ENCODE data around the gene KRT36. TPM values are rescaled to one million over a fixed set of nuclear protein-coding genes. Genes with fewer than 3 reads are reported as not detected.

The KRT36 gene
- total RNA-seq, 4 donors from 2014 or later = not detected

GRCh38 chr17:41498276-41498675, 8.6 kb upstream of the KRT36 start:
- TF ChIP-seq, protein P1, sequence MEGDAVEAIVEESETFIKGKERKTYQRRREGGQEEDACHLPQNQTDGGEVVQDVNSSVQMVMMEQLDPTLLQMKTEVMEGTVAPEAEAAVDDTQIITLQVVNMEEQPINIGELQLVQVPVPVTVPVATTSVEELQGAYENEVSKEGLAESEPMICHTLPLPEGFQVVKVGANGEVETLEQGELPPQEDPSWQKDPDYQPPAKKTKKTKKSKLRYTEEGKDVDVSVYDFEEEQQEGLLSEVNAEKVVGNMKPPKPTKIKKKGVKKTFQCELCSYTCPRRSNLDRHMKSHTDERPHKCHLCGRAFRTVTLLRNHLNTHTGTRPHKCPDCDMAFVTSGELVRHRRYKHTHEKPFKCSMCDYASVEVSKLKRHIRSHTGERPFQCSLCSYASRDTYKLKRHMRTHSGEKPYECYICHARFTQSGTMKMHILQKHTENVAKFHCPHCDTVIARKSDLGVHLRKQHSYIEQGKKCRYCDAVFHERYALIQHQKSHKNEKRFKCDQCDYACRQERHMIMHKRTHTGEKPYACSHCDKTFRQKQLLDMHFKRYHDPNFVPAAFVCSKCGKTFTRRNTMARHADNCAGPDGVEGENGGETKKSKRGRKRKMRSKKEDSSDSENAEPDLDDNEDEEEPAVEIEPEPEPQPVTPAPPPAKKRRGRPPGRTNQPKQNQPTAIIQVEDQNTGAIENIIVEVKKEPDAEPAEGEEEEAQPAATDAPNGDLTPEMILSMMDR (IDR thresholded peaks at IDR 0.05; ENCODE audit: low read depth) = no peak

DNA sequence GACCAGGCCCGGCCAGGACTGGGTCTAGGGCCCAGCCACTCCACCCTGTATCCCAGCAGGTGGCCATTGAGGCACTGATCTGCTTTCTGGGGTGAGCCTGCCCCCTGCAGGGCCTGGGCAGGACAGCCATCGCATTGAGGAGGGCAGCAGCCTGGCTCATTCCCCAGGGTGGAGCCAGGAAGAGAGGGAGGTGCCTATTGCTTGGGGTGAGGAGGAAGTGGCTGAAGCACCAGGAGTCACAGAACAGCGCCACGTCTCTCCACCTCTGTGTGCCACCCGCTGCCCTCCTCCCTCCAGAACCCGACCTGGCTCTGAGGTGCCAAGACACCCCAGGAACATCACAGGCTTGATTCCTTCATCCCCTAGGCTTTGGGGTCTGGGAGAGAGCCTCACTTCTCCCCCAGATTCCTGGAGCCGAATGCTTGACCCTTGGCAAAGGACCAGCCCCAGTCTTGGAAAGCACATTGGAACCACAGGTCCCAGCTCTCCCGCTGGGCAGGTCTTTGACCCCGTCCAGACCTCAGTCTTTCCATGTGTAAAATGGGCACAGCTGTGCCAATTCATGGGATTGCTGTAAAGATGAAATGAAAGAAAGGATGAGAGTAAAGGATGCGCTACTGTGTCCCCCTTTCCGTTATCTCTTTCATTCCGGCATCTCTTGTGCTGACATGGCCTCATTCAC, 7.2 kb upstream of the KRT36 start:
- TF ChIP-seq, protein P1 (IDR thresholded peaks at IDR 0.05; ENCODE audit: low read depth) = no peak

GRCh38 chr17:41494524-41494923, 4.8 kb upstream of the KRT36 start:
- TF ChIP-seq, protein P1 (IDR thresholded peaks at IDR 0.05; ENCODE audit: low read depth) = no peak

DNA sequence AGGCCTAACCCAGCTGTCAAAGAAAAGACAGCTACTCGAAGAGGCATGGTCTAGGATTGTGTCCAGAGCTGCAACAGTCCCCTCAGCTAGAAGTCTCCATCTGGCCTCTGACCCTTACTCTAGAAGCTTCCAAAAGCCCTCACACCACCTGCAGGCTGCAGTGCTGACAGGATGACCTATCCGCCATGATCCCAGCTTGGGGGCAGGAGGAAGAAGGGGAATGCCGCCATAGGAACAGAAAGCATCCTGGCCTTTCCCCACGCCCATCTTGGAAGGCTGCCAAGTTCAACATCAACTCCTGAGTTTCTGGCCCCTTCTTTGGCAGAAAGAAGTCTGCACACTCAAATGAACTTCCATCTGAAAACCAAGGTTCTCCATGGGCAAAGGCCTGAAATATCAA, 3.1 kb upstream of the KRT36 start:
- TF ChIP-seq, protein P1 (IDR thresholded peaks at IDR 0.05; ENCODE audit: low read depth) = no peak

- TF ChIP-seq, protein P1 (IDR thresholded peaks at IDR 0.05; ENCODE audit: low read depth) = no peak
Observed at GRCh38 chr17:41492351-41492750, 2.6 kb upstream of the KRT36 start.

DNA sequence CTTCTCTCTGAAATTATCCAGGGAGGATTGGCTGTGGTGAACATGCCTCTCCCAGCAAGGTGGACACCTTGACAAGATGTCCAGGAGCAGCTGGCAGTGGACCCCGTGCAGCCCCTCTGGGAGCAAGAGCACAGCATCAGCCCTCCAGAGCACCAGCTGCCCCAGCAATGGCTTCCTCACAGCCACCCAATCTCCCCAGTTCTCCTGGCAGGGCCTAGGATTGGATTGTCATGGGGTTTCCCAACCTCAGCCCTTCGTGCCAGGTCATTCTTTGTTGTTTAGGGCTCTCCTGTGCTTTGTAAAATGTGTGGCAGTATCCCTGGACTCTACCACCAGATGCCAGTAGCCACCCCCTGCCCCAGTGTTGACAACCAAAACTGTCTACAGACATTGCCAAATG, 1.8 kb upstream of the KRT36 start:
- TF ChIP-seq, protein P1 (IDR thresholded peaks at IDR 0.05; ENCODE audit: low read depth) = no peak

DNA sequence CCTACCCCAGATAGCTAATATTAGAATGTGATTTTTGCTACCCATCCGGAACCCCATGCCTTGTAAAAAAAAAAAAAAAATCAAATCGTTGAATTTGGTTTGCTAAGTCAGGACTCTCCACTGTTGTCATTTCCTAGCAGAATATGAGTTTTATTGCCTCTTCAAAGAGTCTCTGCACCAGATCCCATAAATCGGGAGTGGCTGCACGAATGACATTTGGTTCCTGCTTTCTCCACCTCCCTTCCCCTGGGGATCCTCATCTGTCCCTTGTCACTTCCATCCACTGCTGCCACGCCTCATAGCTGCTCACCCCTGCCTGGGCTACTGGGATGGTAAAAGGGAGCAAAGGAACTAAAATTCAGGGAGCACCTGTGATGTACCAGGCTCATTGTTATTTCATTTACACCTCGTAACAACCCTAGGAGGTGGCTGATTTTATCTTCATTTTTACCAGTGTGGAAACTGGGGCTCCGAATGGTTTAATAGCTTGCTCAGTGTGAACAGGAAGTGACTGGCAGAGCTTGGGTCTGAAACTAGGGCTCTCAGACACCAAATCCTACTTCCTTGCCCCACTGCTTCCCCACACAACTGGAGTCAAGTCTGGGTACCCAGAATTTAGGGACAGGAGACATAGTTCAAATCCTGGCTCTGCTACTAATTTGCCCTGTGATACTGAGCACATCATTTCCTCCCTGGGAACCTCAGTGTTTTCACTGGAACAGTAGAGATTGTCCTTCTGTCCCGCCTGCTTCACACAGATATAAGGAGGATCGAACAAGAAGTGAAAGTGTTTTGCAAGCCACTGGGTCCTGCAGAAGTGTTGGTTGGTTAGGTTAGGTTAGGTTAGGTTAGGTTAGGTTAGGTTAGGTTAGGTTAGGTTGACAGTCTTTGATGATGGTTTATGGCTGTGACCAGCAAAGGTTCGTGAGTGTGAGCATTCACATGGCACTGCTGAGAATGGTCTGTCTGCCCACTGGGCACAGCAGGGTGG, 585 bp upstream of the KRT36 start:
- TF ChIP-seq, protein P1 (IDR thresholded peaks at IDR 0.05; ENCODE audit: low read depth) = no peak
